Sigmoid colon (tissue), 3 donors: ENCODE results near the gene JAM3.

Source experiments
- CTCF ChIP-seq, 4 experiments: fragments of 450-650 bp in 3 of 4; fragments of 200-600 bp in 1 of 4; IDR thresholded peaks; one replicate each; pipeline ENCODE4 v1.5.1; 2016 to 2019; ENCODE audit warnings: antibody characterized with exemption in 4 of 4, mild to moderate bottlenecking in 3 of 4, moderate library complexity in 2 of 4
- POLR2A ChIP-seq, 2 donors: fragments of 450-650 bp; IDR thresholded peaks; one replicate each; pipeline ENCODE4 v1.6.1; 2016; ENCODE audit warnings: antibody characterized with exemption in 2 of 2, mild to moderate bottlenecking in 2 of 2, moderate library complexity in 2 of 2

- no peak for TF ChIP-seq CTCF (IDR thresholded peaks at IDR 0.05)
- no peak for TF ChIP-seq POLR2A (IDR thresholded peaks at IDR 0.05)
Observed at GRCh38 chr11:134039726-134040385, 29.0 kb upstream of the JAM3 start.
